B cell (primary cell): ENCODE data around the gene CCDC106.

ENCODE experiments used
- EZH2 ChIP-seq: IDR thresholded peaks from 2 replicates; pipeline ENCODE4 v1.6.1; 2012; ENCODE audit warnings: borderline replicate concordance, low read depth, mild to moderate bottlenecking, moderate library complexity, low read length; ENCODE audit not compliant: insufficient read depth, poor library complexity, severe bottlenecking
- TF ChIP-seq, protein P1 (sequence below): fragments of 200-600 bp; IDR thresholded peaks from one replicate; pipeline ENCODE4 v1.8.0; 2022; ENCODE audit warnings: antibody characterized with exemption, mild to moderate bottlenecking

DNA sequence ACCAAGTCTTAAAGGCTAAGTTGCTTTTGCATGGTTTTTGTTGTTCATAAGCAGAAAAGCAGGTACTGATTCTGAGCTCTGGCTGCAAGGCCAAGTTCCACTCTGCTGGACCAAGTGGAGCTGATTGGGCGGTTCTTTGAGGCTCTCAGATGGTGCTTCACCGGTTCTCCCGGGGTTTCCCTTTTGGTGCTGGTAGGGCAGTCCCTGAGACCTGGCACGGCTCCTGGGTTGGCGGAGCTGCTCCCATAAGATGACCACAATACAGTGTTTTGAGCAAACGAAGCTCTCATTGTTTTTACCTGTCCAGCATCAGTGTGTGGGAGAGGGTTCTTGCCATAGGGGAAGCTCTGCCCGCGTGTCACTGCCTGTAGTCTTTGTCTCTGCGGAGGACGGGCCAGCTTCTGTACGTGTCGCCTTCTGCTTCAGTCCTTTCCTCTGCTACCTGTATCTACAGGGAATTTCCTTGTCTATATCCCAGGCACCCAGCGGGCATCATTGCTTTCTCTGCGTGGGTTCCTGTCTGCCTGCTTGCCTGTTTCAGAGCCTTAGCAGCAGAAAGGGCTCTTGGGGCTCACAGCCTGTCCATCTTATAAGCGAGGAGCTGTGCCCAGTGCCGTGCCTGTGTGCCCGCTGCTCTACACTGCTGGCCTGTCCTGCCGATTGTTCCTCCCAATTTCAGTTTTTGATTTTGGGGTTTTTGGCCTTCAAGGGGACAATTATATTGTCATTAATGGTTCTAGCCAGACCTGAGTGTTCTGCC is 9.2 kb downstream of the CCDC106 start:
- TF ChIP-seq, protein P1, sequence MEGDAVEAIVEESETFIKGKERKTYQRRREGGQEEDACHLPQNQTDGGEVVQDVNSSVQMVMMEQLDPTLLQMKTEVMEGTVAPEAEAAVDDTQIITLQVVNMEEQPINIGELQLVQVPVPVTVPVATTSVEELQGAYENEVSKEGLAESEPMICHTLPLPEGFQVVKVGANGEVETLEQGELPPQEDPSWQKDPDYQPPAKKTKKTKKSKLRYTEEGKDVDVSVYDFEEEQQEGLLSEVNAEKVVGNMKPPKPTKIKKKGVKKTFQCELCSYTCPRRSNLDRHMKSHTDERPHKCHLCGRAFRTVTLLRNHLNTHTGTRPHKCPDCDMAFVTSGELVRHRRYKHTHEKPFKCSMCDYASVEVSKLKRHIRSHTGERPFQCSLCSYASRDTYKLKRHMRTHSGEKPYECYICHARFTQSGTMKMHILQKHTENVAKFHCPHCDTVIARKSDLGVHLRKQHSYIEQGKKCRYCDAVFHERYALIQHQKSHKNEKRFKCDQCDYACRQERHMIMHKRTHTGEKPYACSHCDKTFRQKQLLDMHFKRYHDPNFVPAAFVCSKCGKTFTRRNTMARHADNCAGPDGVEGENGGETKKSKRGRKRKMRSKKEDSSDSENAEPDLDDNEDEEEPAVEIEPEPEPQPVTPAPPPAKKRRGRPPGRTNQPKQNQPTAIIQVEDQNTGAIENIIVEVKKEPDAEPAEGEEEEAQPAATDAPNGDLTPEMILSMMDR = no peak
- TF ChIP-seq EZH2 = no peak
